ENCODE data around the gene PPP1R37. TPM values are rescaled to one million over a fixed set of nuclear protein-coding genes. Genes with fewer than 3 reads are reported as not detected.

PPP1R37 gene
- polyA plus RNA-seq, 1 donor from 2014 or later, result 53.7 TPM

DNA sequence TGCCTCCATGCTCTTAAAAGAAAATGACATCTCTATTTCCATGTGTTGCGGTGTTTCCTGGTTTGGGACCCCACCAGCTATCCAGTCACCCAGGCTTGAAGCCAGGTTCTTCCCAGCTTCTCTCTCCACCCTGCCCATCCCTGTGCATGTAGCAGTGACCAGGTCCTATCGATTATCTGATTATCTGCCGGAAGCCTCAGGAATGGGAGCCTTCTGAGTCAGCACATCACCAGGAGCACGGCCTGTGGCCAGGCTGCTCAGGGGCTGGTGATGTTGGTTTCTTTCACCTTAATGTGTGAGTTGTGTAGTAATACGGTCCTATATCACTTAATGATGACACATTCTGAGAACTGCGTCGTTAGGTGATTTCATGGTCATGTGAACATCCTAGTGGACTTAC lies 33.7 kb downstream of the PPP1R37 start:
- H3K9me3 ChIP-seq (ENCODE audit: low read length), result no peaks in the 10 kb centered on the region
- no peak overlapping the region for H3K27ac ChIP-seq (ENCODE audit: low read length)
- no peaks in the 10 kb centered on the region for H3K9me2 ChIP-seq (ENCODE audit: insufficient read depth, low read length)

GRCh38 chr19:45128146-45128545 lies 35.2 kb downstream of the PPP1R37 start:
- no peaks in the 10 kb centered on the region for H3K27me3 ChIP-seq (ENCODE audit: insufficient read depth, low read depth, low read length)
- peaks cover 13% of the 10 kb centered on the region for H3K79me2 ChIP-seq (replicated peaks; ENCODE audit: insufficient read depth, low read length)
- no peak overlapping the region for H2AFZ ChIP-seq (ENCODE audit: low read depth, low read length)
- TF ChIP-seq MXI1 (conservative IDR thresholded peaks at IDR 0.05; ENCODE audit: poor library complexity, severe bottlenecking) (no peak), RAD21 (conservative IDR thresholded peaks at IDR 0.05) (no peak)
- no peaks in the 10 kb centered on the region for H3F3A ChIP-seq (ENCODE audit: insufficient read depth, low read length, poor library complexity, severe bottlenecking)
- H3K9me3 ChIP-seq (ENCODE audit: low read length), result no peaks in the 10 kb centered on the region
- no peaks in the 10 kb centered on the region for H3K9me2 ChIP-seq (ENCODE audit: insufficient read depth, low read length)
- H3K4me3 ChIP-seq (ENCODE audit: low read length), result no peak overlapping the region
- no peak overlapping the region for H3K27ac ChIP-seq (ENCODE audit: low read length)
- no peaks in the 10 kb centered on the region for H4K20me1 ChIP-seq (ENCODE audit: insufficient read depth)
- no peak overlapping the region for H3K9ac ChIP-seq (ENCODE audit: low read length)
- H3K4me2 ChIP-seq (ENCODE audit: low read length), result no peak overlapping the region
- H3K36me3 ChIP-seq (ENCODE audit: insufficient read depth, low read length), result no peaks in the 10 kb centered on the region

More for the DNA sequence above, 33.7 kb downstream of the PPP1R37 start:
- TF ChIP-seq MXI1 (conservative IDR thresholded peaks at IDR 0.05; ENCODE audit: poor library complexity, severe bottlenecking), result no peak
- TF ChIP-seq REST (IDR thresholded peaks at IDR 0.05; ENCODE audit: borderline replicate concordance), result no peak
- no peaks in the 10 kb centered on the region for H4K20me1 ChIP-seq (ENCODE audit: insufficient read depth)
- peaks cover 14% of the 10 kb centered on the region for H3K79me2 ChIP-seq (replicated peaks; ENCODE audit: insufficient read depth, low read length)
- no peak overlapping the region for H3K9ac ChIP-seq (ENCODE audit: low read length)
- H3K36me3 ChIP-seq (ENCODE audit: insufficient read depth, low read length), result no peaks in the 10 kb centered on the region
- no peaks in the 10 kb centered on the region for H3F3A ChIP-seq (ENCODE audit: insufficient read depth, low read length, poor library complexity, severe bottlenecking)
- no peak overlapping the region for H3K4me2 ChIP-seq (ENCODE audit: low read length)
- no peaks in the 10 kb centered on the region for H3K27me3 ChIP-seq (ENCODE audit: insufficient read depth, low read depth, low read length)
- H2AFZ ChIP-seq (ENCODE audit: low read depth, low read length), result no peak overlapping the region
- no peak overlapping the region for H3K4me3 ChIP-seq (ENCODE audit: low read length)

GRCh38 chr19:45128806-45129205 lies 35.8 kb downstream of the PPP1R37 start:
- Histone ChIP-seq H3K9me3 (ENCODE audit: low read length) (no peaks in the 10 kb centered on the region), H3K27ac (ENCODE audit: low read length) (no peak overlapping the region), H3K36me3 (ENCODE audit: insufficient read depth, low read length) (no peaks in the 10 kb centered on the region), H3F3A (ENCODE audit: insufficient read depth, low read length, poor library complexity, severe bottlenecking) (no peaks in the 10 kb centered on the region), H2AFZ (ENCODE audit: low read depth, low read length) (no peak overlapping the region), H4K20me1 (ENCODE audit: insufficient read depth) (no peaks in the 10 kb centered on the region), H3K9me2 (ENCODE audit: insufficient read depth, low read length) (no peaks in the 10 kb centered on the region), H3K27me3 (ENCODE audit: insufficient read depth, low read depth, low read length) (no peaks in the 10 kb centered on the region), H3K4me3 (ENCODE audit: low read length) (no peak overlapping the region), H3K4me2 (ENCODE audit: low read length) (no peak overlapping the region), H3K9ac (ENCODE audit: low read length) (no peak overlapping the region), H3K79me2 (replicated peaks; ENCODE audit: insufficient read depth, low read length) (peaks cover 13% of the 10 kb centered on the region)
- no peak for TF ChIP-seq POLR2AphosphoS5 (IDR thresholded peaks at IDR 0.05)

DNA sequence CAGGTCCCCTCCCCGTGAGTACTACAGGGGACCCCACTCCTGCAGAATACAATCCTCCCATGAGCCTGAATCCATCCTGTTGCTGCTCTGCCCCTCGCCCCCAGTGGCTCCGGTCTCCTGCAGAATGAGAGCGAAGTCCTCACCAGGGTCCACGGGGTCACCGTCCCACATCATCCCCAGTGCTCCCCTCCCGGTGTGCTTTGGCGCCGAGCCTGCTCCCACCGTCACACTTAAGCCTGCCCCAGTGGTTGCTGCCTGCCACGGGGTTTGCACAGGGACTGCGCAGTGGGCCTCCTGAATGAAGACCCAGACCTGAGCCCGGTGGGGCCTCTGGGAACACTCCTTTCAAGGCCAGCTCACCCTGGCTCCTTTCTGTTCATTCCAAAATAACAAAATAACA lies 37.3 kb downstream of the PPP1R37 start:
- H3K79me2 ChIP-seq (replicated peaks; ENCODE audit: insufficient read depth, low read length), result peaks cover 13% of the 10 kb centered on the region
- no peak overlapping the region for H3K27ac ChIP-seq (ENCODE audit: low read length)
- no peaks in the 10 kb centered on the region for H3F3A ChIP-seq (ENCODE audit: insufficient read depth, low read length, poor library complexity, severe bottlenecking)

More for the DNA sequence above, 37.3 kb downstream of the PPP1R37 start:
- Histone ChIP-seq H3K4me3 (ENCODE audit: low read length) (no peak overlapping the region), H3K9ac (ENCODE audit: low read length) (no peak overlapping the region), H3K9me3 (ENCODE audit: low read length) (no peaks in the 10 kb centered on the region), H2AFZ (ENCODE audit: low read depth, low read length) (no peak overlapping the region), H3K9me2 (ENCODE audit: insufficient read depth, low read length) (no peaks in the 10 kb centered on the region), H3K4me2 (ENCODE audit: low read length) (no peak overlapping the region), H3K27me3 (ENCODE audit: insufficient read depth, low read depth, low read length) (no peaks in the 10 kb centered on the region), H3K36me3 (ENCODE audit: insufficient read depth, low read length) (no peaks in the 10 kb centered on the region), H4K20me1 (ENCODE audit: insufficient read depth) (no peaks in the 10 kb centered on the region)
- TF ChIP-seq EZH2 (IDR thresholded peaks at IDR 0.05; ENCODE audit: borderline replicate concordance, insufficient read depth, low read length, poor library complexity, severe bottlenecking), result no peak
